HG03095 (cell line): ENCODE measurements around the gene HOXA4.

Experiments used
- ATAC-seq: cut with Tn5 transposase; IDR thresholded peaks from one replicate; pipeline ENCODE4 v1.9.1; 2021; ENCODE audit warnings: moderate library complexity; ENCODE audit not compliant: unreplicated experiment

Gene HOXA4

DNA sequence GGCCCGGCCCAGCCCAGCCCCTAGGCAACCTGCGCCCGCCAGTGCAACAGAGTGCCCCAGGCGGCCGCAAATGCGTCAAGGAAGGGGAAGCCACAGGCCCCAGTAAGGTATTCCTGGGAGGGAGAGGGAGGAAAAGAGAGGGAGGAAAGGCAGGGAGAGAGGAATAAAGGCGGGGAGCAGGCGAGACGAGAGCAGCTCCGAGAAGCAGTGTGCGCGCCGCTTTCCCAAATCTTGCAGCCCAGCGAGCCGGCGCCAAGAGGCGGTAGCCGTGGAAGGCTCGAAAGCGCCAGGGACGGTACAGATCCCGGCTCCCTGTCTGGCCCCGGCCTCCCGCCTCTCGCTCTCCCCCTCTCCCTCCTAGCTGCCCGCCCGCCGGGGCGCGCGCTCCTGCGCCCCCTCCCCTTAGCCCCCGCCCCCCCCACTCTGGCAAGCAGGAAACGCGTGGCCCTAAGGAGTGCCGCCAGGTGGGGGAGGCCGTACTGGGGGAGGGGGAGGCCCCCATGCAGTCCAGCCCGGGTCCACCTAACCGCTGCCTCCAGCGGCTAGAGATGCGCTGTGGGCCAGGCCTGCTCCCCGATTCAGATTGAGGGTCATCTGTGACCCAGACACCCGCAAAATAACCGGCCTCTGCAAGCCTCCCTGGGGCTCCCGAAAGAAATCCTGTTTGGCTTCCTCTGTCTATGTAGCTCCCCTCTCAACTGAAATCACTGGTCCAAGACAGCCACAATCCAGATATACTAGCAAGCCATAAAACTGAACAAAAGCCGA lies 39.3 kb upstream of the HOXA4 start:
- ATAC-seq: no peak

DNA sequence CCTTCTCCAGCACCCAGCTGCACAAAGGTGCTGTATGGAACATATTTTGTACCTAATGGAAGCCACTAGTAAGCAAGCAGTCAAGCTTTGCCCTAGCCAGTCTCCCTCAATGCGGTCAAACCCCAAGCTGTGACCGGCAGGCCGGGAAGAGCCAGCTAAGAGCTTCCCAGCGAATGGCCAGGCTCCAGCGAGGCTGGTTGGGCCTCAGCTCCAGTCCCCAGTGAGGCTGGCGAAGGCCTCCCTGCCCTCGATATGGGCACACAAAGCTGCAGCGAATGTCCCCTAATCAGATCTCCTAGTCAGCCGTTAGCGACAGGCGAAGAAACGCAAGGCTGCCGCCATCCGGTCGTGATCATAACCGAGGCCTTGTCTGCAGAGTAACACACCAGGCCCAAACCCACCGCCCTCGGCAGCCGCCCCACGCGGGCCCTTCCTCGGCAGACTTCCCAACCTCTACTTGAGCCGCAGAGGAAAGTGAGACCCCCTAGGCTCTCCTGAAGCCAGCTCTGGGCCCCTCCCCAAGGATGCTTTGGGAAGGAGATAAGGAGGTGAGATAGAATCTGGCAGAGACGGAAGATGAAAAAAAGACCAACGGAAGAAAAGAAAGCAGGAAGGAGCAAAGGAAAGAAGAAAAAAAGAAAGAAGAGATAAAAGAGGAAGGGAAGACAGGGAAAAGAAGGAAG lies 37.8 kb upstream of the HOXA4 start:
- ATAC-seq: no peak

- no peak for ATAC-seq
These were observed 37.3 kb upstream of the HOXA4 start for GRCh38 chr7:27167916-27168264.

DNA sequence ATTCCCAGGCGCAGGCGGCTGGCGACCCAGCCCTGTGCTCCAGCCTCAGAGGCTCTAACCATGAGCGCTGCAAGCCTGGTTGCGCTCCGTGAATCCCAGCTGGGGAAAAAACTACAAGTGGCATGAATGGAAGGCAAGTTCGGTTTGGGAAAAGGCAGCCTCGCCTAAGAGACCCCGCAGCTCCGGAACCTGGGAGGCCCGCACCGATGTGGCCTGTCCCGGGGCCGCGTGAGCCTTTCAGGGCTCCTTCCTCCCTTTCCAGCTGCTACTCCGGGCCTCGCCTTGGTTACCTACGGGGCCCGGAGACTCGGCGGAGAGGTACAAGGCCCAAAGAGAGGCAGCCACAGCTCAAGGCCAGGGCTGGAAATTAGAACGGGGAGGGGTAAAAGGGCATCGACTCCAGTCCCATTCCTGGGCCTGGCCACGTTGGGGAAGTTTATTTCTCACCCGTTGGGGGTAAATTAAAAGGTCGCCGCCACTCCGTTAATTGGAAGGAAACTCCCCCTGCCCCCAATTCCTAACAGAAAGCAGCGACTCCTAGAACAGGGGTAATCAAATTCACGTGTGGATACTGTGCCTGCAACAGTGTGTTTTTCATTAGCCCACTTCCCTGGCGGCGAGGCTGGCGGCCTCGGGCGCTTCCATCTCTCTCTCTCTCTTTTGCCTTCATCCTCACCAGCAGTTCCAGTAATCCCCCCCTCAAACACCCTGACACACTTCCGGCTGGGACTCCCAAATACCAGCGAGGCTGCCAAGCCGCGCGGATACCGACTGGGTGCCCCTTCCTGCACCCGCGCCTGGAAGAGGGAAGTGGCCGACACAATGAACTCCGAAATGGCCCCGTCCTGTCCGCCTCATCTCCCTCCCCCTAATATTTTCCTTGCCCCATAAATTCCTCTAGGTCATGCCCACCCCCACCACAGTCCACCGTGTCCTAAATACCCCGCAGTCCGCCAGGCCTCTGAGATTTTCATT lies 36.3 kb upstream of the HOXA4 start:
- no peak for ATAC-seq

DNA sequence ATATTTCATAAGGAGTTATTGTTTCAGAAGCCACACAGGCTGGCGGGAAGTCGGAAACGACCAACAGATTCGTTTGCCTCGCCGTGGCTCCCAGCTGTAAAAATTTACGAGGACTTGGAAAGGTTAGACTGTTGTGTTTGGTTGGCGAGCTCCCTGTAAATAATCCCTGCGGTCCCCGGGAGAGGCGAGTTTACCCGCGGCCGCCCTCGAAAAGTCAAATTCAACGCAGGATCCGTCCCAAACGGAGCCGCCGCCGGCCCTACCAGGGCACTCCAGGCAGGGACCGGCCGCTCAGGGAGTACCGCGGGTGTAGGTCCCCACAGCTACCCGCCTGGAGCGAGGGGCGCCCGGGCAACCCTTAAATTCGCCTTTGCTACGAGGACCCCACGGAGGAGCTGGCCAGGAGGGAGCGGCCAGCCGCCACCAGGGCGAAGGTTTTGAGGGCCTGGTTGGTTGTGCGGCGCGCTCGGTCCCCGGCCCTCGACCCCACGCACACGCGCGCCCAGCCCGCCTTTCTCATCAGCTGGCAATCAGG lies 35.5 kb upstream of the HOXA4 start:
- ATAC-seq: no peak

GRCh38 chr7:27165089-27165995 lies 34.8 kb upstream of the HOXA4 start, which contains the start of gene HOXA9:
Gene HOXA9 (minus strand): TSS chr7:27165537. CDS start chr7:27165457, 80 bp downstream.
- no peak for ATAC-seq

DNA sequence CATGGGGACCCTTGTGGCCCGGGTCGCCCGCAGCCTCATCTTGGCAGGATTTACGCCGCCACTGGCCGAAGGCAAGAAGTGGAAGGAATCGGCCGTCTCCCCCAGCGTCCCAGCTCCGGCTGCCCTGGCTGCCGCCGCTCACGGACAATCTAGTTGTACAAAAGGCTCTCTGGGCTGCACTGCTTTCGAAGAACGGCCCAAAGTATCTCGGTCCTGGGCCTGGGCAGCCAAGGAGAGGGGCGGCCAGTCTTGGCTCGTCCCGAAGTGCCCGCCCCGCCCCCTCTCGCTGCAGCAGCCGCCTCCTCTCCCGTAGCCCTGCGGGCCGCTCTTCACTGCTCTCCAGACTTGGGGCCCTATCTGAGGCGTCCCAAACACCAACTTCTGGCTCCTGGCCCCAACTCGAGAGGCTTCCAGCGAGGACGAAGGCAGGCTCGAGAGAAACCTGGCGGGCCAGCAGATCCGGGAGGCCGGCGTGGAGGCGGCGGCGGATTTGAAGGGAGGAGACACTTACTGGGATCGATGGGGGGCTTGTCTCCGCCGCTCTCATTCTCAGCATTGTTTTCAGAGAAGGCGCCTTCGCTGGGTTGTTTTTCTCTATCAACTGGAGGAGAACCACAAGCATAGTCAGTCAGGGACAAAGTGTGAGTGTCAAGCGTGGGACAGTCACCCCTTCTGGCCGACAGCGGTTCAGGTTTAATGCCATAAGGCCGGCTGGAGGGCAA lies 34.0 kb upstream of the HOXA4 start:
- ATAC-seq: no peak

- no peak for ATAC-seq
These were observed 33.4 kb upstream of the HOXA4 start for GRCh38 chr7:27164045-27164366.

DNA sequence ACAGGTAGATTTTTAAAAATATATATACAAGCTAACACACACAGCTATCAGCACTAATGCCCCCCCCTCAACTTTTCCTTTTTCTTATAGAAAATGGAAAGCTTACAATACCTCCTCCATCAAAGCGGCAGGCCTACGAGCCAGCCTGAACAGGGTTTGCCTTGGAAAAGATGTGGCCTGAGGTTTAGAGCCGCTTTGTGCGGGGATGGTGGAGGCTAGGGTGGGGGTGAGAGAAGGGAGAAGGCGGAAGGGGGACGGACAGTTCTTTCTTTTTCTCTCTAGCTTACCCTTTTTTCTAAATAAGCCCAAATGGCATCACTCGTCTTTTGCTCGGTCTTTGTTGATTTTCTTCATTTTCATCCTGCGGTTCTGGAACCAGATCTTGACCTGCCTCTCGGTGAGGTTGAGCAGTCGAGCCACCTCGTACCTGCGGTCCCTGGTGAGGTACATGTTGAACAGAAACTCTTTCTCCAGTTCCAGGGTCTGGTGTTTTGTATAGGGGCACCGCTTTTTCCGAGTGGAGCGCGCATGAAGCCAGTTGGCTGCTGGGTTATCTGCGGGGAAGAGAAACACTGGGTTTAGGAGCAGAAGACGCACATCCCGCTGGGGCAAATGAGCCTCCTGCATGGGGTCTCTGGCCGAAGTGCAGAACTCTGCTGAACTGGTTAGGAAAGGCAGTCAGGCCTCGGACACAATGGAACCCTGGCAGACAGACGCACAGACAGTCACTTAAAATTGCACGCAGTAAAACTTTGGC lies 32.9 kb upstream of the HOXA4 start:
- ATAC-seq: no peak

GRCh38 chr7:27162561-27163287 lies 32.2 kb upstream of the HOXA4 start:
- ATAC-seq: no peak

DNA sequence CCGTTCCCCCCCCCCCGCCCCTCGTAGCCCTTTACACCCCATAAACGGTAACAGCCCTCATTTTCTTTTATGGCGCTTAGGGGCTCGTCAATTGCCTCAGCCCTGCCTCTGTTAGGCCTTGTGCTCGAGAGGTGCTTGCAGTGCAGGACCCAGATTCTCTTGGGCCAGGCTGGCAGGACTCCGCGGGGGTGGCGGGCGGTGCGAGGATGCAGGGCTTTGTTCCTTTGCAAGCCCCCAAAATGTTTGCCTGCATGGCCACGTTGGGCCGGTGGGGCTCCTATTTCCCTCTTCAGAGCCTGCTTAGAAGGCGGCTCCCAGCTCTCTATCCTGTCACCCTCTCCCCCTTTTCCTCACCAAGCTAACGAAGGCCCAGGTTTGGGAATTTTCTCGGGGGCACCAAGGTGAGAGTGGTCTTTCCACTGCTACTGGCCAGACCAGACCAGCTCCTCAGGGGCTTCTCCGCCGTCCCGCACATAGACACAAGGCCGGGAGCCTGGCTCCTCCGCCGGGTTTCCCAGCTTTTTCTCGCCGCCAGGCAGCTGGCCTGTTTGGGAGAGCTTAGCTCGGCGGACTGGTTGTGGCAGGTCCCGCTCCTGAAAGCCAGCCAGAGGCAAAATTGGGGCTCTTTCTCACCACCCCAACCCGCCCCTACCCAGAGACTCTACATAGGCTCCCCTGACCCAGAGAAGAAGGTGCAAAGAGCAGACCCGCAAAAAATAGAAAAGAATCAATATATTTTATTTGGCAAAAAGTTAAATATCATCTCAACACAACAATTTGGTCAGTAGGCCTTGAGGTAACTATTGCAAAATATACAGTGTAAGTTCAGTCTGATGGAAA lies 31.4 kb upstream of the HOXA4 start:
- no peak for ATAC-seq

- ATAC-seq: no peak
These were observed 30.7 kb upstream of the HOXA4 start for GRCh38 chr7:27161214-27161720.

DNA sequence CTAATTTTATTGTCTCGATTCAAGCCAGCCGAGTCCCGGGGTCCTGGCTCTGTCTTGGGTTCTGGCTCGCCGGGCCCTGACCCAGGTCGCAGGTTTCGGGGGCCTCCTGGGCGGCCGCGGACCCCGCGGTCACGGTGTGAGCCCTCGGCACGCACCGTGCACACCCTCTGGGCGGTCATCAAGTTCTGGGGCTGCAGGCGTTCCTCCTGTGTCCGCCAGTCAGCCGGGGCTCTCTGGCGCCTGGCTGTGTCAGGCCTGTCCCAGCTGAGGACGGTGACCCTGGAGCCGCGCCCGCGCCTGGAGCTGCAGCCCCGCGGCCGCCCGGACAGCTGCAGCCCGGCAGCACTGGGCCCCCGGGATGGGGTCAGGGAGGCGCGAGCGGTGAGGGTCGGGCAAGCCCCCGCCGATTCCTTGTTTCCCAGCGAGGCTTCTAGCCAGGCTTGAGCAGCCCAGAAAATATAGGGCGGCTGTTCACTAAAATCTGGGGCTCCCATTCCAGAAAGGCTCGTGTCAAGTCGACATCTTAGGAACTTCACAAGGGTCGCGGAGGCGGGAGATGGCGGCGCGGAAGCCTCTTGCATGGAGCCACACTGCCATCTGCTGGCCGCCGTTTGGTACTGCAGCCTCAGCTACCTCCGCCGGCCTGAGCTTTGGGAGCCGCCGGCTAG lies 30.1 kb upstream of the HOXA4 start:
- ATAC-seq: peak; percentile 55

DNA sequence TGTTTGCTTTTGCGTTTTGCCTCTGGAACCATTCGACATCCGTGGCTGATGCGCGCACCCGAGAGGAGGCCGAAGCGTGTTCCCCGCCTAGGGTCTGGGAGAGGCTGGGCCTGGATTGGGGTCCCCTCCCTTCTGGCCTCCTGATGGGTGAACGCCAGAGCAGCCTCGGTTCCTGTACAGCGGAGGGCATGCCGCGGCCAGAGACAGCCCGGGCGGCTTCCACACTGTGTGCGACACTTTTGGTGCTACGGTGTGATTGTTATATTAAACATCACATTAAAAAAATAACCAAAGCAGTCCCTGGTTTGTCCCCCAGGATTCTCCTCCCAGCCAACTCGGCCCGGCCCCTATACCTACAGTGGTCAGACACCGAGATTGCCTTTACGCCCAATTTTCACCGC lies 29.6 kb upstream of the HOXA4 start:
- ATAC-seq: no peak

DNA sequence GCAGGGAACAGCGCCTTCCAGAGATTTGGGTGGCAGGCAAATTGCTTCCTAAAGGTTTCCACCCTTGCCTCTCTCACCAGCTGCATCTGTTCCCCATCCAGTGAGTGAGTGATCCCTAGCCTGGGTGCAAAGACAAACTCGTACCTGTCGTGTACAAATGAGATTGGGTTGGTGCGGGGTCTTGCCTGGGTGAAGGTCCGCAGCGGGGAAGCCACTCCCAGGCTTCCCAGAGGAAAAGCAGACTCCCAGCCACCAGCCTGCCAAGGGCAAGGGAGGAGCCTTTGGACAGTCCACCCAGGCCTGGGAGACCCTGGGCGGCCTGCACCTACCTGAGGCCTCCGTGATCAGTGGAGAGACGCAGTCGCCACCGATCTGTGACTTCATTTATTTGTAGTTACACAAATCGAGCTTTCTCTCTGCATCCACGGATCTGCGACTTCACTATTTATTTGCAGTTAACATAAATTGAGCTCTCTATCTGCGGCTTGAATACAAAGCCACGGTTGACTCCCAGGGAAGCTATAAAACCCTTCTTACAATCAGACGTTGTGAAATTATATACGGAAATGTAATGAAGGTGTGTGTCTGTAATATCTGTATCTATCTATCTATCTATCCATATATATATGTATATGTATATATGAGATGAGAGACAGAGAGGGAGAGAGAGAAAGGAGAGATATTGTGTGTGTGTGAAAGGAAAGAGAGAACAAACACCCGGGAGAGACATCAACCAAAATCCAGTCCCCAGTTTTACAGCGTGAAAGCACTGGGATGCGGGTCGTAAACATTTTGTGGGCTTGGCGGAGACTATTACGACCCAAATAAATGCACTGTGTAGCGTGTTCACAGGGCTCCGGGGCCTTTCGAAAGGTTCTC lies 28.9 kb upstream of the HOXA4 start:
- ATAC-seq: no peak
